Activated CD8-positive, alpha-beta memory T cell treated with anti-CD3 and anti-CD28 coated beads for 48 hours (primary cell): Measurements from ENCODE around the gene EPO.
"Not testable (repeated sequence)": the region's sequence is repeated elsewhere in the genome, so short reads cannot be mapped to it uniquely, and the experiment has no call there.

Experiments used
- DNase-seq, 3 experiments: peaks; one replicate each; pipeline ENCODE4 v3.0.0-alpha.2; 2020; ENCODE audit warnings: low read depth in 2 of 3, low spot score in 2 of 3

Gene EPO

GRCh38 chr7:100735730-100736129, 15.5 kb downstream of the EPO start:
- DNase-seq: no peak

DNA sequence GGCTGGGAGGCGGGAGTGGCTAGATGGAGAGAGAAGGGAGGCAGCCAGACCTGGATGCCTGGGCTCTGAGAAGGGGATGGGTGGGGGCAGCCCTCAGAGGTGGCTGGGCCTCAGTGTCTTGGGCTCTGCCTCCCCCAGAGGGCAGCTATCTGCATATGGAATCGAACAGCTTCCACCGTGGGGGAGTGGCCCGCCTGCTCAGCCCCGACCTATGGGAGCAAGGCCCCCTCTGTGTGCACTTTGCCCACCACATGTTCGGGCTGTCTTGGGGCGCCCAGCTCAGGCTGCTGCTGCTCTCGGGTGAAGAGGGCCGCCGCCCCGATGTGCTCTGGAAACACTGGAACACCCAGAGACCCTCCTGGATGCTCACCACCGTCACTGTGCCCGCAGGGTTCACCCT, 16.4 kb downstream of the EPO start:
- no peak for DNase-seq

DNA sequence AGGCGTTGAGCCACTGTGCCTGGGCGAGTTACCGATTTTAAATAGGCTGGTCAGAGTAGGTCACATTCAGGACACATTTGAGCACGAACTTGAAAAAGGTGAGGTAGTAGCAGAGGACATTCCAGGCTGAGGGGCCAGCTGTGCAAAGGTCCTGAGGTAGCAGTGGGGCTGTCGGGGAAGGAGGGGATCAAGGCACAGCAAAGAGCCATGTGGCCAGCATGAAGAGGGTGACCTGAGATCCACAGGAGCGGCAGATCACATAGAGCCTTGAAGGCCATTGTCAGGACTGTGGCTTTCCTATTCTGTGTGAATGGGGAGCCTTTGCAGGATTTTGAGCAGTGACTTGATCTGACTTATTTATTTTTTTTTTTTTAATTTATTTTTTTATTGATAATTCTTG, 19.7 kb downstream of the EPO start:
- no peak for DNase-seq

GRCh38 chr7:100744605-100745004, 24.3 kb downstream of the EPO start:
- no peak for DNase-seq

DNA sequence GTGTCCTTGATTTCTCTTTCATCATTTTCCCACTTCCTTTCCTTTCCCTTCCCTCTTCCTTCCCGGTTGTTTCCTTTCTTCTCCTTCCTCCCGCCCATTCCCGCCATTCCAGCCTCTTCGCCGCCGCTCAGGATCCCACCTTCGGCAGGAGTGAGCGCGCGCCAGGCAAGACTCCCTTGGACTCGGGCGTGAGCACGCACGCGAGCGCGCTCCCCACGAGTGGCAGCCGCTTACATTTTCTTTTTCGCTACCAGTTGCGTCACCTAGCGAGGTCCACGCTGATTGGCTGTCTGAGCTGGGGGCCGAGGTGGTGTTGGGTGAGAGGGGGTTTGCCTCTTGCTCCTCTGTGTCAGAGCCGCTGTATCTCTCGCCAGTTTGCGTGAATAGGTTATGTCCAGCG, 24.9 kb downstream of the EPO start:
- no peak for DNase-seq

GRCh38 chr7:100752994-100753393, 32.7 kb downstream of the EPO start:
- DNase-seq: no peak

GRCh38 chr7:100753750-100754149, 33.5 kb downstream of the EPO start:
- DNase-seq: no peak

GRCh38 chr7:100759357-100760171, 39.3 kb downstream of the EPO start:
- DNase-seq: no peak

DNA sequence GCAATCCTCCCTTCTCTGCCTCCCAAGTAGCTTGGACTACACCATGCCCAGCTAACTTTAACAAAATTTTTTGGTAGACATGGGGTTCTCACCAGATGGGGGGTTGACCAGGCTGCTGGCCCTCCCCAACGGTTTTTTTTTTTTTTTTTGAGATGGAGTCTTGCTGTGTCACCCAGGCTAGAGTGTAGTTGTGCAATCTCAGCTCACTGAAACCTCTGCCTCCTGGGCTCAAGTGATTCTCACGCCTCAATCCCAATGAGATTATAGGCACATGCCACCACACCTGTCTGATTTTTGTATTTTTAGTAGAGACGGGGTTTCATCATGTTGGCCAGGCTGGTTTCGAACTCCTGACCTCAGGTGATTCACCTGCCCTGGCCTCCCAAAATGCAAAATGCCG, 42.6 kb downstream of the EPO start:
- DNase-seq: not testable (repeated sequence)

GRCh38 chr7:100763556-100764140, 43.4 kb downstream of the EPO start:
- no peak for DNase-seq

DNA sequence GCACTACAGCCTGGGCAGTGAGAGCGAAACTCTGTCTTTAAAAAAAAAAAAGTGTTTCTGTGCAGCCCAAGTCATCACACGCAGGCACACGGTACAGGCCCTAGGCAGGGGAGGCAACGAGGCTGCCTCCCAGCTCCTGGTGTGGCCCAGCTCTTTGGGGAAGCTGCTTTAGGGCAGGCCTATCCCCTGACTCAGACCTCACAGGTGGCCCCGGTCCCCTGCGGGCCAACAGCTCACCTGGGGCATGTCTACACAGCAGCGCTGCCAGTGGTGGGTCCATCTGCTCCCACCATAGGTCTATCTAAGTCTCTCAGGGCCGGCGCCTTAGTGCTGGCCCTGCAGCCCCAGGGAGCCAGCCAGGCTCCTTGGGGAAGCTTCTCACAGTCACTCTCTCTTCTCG, 44.6 kb downstream of the EPO start:
- no peak for DNase-seq

DNA sequence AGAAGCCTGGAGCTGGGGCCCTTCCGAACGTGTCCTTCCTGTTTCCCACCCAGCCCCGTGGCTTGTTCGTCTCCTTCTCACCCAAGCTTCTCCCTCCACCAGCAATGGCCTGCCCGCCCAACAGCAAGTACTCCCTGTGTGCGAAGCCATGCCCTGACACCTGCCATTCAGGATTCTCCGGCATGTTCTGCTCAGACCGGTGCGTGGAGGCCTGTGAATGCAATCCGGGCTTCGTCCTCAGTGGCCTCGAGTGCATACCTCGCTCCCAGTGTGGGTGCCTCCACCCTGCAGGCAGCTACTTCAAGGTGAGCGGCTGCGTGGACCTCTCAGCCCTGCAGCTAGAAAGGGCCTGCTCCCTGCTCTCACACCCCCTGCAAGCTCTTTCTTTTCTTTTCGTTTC, 45.0 kb downstream of the EPO start:
- DNase-seq: no peak

GRCh38 chr7:100768784-100769183, 48.5 kb downstream of the EPO start:
- no peak for DNase-seq
